Esophagus muscularis mucosa (tissue), 4 donors: ENCODE results near the gene GNAZ.

Source experiments
- CTCF ChIP-seq, 3 experiments: fragments of 200-600 bp in 2 of 3; fragments of 450-650 bp in 1 of 3; sonication (generic) in 2 of 3; IDR thresholded peaks; one replicate each; pipeline ENCODE4 v1.5.1; 2017 to 2019; ENCODE audit warnings: antibody characterized with exemption in 3 of 3, mild to moderate bottlenecking in 2 of 3, moderate library complexity in 1 of 3
- EP300 ChIP-seq: sonication (generic); formaldehyde crosslinking; IDR thresholded peaks from one replicate; pipeline ENCODE4 v1.6.1; 2017; ENCODE audit warnings: antibody characterized with exemption
- POLR2A ChIP-seq: fragments of 450-650 bp; IDR thresholded peaks from one replicate; pipeline ENCODE4 v1.6.1; 2017; ENCODE audit warnings: antibody characterized with exemption, moderate library complexity, mild to moderate bottlenecking, low read depth

- TF ChIP-seq CTCF (IDR thresholded peaks at IDR 0.05) (no peak), POLR2A (no peak), EP300 (no peak)
These were observed 17.1 kb upstream of the GNAZ start for GRCh38 chr22:23053051-23053707.
